Measurements from ENCODE around the gene FNBP1.

FNBP1 gene

DNA sequence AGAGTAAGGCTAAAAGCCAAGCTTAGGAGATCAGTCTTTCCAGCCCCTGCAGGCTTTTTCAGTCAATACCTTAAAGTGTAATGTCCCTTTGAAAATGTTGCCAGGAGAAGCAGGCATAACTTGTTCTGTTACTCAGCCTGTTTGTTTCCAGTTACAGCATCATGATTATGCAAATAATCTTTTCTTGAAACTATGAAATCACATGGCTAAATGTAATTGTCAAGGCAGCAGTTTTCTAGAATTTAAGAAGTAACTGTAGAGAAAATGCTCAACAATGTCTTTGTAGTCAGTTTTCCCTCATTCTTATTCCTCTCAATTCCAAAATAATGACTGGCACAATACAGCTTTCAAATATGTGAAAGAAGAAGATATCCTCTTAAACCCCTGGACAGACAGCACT is 8.9 kb upstream of the FNBP1 start:
- in situ Hi-C loops (cut with MboI; ENCODE audit: low pct_unique_long_range_greater_than_20kb, low sequenced_read_pairs, unreplicated experiment), result no loop called here
- DNase-seq (ENCODE audit: low spot score), result peak; percentile 49
- TF ChIP-seq, protein P1, sequence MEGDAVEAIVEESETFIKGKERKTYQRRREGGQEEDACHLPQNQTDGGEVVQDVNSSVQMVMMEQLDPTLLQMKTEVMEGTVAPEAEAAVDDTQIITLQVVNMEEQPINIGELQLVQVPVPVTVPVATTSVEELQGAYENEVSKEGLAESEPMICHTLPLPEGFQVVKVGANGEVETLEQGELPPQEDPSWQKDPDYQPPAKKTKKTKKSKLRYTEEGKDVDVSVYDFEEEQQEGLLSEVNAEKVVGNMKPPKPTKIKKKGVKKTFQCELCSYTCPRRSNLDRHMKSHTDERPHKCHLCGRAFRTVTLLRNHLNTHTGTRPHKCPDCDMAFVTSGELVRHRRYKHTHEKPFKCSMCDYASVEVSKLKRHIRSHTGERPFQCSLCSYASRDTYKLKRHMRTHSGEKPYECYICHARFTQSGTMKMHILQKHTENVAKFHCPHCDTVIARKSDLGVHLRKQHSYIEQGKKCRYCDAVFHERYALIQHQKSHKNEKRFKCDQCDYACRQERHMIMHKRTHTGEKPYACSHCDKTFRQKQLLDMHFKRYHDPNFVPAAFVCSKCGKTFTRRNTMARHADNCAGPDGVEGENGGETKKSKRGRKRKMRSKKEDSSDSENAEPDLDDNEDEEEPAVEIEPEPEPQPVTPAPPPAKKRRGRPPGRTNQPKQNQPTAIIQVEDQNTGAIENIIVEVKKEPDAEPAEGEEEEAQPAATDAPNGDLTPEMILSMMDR (IDR thresholded peaks at IDR 0.05; ENCODE audit: extremely low read depth, insufficient read depth, missing control alignments), result no peak

GRCh38 chr9:130050462-130050861 is 7.5 kb upstream of the FNBP1 start:
- TF ChIP-seq, protein P1 (IDR thresholded peaks at IDR 0.05; ENCODE audit: extremely low read depth, insufficient read depth, missing control alignments), result no peak
- in situ Hi-C loops (cut with MboI; ENCODE audit: low pct_unique_long_range_greater_than_20kb, low sequenced_read_pairs, unreplicated experiment), result no loop called here
- no peak for DNase-seq (ENCODE audit: low spot score)

- TF ChIP-seq, protein P1 (IDR thresholded peaks at IDR 0.05; ENCODE audit: extremely low read depth, insufficient read depth, missing control alignments), result no peak
- no peak for DNase-seq (ENCODE audit: low spot score)
- in situ Hi-C loops (cut with MboI; ENCODE audit: low pct_unique_long_range_greater_than_20kb, low sequenced_read_pairs, unreplicated experiment), result no loop called here
These were observed 6.6 kb upstream of the FNBP1 start for GRCh38 chr9:130049431-130050210.

- in situ Hi-C loops (cut with MboI; ENCODE audit: low pct_unique_long_range_greater_than_20kb, low sequenced_read_pairs, unreplicated experiment), result no loop called here
- DNase-seq (ENCODE audit: low spot score), result no peak
- TF ChIP-seq, protein P1 (IDR thresholded peaks at IDR 0.05; ENCODE audit: extremely low read depth, insufficient read depth, missing control alignments), result no peak
These were observed 2.9 kb upstream of the FNBP1 start for GRCh38 chr9:130045725-130046450.

DNA sequence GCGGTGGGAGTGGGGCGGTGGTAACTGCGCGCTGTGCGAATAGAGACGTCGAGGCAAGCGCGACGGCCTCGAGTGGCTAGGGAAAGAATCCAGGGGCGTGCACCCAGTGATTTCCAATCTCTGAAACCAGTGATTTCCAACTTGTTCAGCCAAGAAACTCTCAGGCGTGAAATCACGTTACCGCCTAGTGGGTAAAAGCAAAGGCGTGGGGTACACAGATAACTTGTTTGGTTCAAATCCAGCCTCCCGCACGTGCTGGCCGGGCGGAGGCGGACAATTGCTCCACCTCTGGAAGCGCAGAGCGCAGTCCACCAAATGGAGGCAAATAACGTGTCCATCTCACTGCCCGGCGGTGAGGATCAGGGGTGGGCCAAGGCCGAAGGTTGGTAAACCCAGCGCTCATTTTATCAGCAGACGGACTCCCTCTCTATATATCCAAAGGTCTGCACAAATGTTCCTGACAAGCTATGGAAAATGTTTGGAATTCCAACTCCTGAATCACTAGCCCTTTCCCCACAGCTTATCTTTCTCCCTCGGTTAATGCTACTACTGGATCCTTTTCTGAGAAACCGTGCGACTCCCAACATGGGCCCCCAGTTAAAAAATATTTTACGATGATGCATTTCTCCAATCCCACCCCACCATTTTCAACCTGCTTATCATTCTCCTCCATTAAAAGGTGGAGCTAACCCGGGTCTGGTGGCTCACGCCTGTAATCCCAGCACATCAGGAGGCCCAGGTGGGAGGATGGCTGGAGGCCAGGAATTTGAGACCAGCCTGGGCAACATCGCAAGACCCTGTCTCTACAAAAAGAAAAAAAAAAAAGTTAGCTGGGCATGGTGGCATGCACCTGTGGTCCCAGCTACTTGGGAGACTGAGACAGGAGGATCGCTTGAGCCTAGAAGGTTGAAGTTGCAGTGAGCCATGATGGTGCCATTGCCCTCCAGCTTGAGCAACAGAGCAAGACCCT is 950 bp upstream of the FNBP1 start:
- TF ChIP-seq, protein P1 (IDR thresholded peaks at IDR 0.05; ENCODE audit: extremely low read depth, insufficient read depth, missing control alignments), result no peak
- in situ Hi-C loops (cut with MboI; ENCODE audit: low pct_unique_long_range_greater_than_20kb, low sequenced_read_pairs, unreplicated experiment), result no loop called here
- DNase-seq (ENCODE audit: low spot score), result no peak

DNA sequence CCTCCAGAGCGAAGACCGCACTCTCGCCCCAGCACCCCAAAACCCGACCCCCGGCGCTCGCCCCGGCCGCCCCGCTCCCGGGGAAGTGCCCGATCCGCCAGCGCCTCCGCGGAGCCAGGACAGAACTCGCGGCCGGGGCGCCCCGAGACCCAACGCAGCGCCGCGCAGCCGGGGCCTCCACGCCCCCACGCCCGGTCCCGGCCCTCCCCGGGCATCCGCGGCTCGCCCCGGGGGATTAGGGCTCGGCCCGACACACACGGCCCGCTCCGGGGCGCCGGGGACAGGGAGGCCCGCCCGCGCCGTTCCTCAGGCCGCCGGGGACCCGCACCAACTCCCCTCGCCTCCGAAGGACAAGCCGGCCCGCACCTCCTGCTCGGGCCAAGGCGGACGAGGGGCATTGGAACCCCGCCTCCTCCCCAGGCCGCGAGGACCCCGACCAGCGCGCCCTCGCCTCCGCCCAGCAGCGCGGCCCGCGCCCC is 544 bp downstream of the FNBP1 start:
- in situ Hi-C loops (cut with MboI; ENCODE audit: low pct_unique_long_range_greater_than_20kb, low sequenced_read_pairs, unreplicated experiment), result no loop called here
- TF ChIP-seq, protein P1 (IDR thresholded peaks at IDR 0.05; ENCODE audit: extremely low read depth, insufficient read depth, missing control alignments), result no peak
- DNase-seq (ENCODE audit: low spot score), result no peak

Measured in GM13977 (cell line).